Measurements from ENCODE around the gene BACE2.
A peak's percentile ranks its signal among the peaks of the same experiment; 100 is the strongest.

Gene BACE2

DNA sequence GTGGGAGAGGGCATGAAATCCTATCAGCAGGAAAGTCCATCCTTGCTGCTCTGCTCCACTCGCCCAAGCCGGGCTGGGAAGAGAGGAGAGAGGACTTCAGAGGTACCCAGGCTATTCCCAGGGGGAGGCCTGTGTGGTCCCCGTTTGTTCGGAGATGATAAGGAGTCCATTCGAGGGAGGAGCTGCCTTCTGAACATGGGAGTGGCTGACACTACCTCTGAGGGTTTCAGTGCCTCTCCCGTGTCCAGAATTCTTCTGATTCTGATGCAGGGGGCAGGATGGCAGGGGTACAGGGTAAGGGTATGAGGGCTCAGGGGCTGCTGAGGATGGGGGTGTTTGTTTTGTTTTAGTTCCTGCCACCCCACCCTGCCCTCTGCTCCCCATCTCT, 40.4 kb downstream of the BACE2 start:
- DNase-seq (ENCODE audit: low read depth, low spot score) = no peak

DNA sequence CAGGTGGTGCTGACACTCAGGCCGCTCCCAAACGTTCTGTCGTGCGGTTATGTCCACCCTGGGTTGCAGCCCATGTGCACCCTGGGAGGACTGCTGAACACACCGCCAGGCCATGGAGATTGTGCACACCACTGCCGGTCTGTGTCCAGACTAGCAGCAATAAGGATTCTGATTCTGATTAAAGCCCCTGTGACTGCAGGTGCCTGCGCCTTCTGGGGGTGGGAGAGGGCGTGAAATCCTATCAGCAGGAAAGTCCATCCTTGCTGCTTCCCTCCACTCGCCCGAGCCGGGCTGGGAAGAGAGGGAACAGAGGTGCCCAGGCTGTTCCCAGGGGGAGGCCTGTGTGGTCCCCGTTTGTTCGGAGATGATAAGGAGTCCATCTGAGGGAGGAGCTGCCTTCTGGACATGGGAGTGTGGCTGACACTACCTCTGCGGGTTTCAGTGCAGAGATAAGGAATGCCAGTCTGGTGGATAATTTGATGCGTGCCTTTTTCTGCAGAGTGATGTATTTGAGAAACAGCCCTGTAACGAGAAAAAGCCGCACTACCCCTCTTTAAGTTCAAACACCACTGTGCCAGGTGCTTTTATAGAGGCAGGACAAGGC, 41.2 kb downstream of the BACE2 start:
- no peak for DNase-seq (ENCODE audit: low read depth, low spot score)
- H3K27ac ChIP-seq = no peak overlapping the region

More for the DNA sequence above, 40.4 kb downstream of the BACE2 start:
- H3K27ac ChIP-seq = no peak overlapping the region

DNA sequence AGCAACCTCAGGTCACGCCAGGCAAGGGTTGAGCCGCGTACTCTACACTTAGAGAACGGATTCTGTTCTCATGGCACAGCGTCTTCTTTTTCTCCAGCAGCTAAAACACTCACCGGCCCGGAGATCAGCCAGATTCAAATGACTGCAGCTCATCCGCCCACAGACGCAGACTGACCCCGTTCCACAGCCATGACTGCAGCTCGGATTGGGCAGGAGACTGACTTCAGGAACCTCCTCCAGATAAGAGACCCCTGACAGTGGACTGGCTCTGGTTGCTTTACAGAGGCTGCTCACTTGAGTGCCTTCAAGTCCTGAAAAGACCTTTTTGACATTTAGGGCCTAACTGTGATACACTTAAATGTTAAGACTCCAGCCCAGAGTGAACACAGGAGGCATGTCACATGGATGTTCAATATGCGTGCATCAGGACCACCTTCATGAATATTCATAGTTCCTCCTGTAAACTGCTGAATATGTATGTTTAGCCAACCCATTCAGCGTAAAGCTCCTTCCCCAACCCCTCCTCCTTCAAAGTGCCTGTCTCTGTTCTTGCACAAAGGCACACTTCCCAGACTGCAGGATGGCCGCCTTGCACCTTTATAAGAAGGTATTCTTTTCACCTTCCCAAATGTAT, 42.6 kb downstream of the BACE2 start:
- H3K27ac ChIP-seq = no peak overlapping the region
- DNase-seq (ENCODE audit: low read depth, low spot score) = no peak

DNA sequence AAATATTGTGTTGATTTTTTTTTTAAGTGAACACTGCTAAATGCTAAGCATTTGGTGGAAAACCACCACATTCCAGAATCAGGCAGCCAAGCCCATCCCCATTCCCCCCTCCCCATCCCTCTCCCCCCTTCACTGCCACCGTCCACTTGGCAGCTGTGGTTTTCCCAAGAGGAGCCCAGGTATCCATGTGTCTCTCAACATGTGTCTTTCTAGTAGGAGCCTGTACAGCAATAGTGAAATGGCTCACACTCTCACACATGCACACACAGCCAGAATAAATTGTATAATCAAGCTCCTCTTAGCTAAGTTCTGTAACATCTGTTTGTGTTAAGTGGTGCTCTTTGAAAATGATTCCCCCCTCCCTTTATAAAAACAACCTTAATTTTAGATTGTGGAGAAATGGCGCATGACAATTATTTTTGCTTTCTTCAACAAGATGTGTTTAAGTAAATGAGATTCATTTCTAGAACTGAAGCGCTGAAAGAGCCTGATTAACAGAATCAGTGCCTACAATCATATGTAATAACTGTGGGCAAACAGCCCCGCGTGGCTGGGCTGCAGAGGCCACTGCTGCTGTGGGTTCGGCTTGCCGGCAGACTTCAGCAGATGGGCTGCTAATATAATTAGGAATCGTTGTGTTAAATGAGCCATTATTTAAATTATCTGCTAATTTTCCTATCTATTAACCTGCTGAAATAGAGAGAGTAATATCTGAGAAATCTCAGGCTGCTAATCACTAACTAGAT, 43.3 kb downstream of the BACE2 start:
- no peak overlapping the region for H3K27ac ChIP-seq
- DNase-seq (ENCODE audit: low read depth, low spot score) = no peak

DNA sequence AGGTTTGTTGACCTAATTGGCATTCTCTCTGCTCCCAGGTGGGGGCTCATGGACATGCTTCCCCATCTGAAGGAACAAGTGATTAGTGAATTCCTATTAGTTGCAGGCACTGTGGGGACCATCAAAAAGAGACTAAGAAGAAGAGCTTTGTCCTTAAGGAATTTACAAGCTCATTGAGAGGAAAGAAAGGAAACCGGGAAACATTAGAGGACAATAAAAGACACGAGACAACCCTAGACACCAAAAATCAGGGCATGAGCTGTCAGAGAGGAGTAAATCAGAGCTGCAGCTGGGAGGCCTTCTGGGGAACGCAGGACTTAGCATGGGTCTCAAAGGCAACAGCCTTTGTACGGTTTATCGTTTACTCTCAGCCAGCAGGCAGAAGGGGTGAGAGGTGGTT, 45.1 kb downstream of the BACE2 start:
- DNase-seq (ENCODE audit: low read depth, low spot score) = no peak
- no peak overlapping the region for H3K27ac ChIP-seq

DNA sequence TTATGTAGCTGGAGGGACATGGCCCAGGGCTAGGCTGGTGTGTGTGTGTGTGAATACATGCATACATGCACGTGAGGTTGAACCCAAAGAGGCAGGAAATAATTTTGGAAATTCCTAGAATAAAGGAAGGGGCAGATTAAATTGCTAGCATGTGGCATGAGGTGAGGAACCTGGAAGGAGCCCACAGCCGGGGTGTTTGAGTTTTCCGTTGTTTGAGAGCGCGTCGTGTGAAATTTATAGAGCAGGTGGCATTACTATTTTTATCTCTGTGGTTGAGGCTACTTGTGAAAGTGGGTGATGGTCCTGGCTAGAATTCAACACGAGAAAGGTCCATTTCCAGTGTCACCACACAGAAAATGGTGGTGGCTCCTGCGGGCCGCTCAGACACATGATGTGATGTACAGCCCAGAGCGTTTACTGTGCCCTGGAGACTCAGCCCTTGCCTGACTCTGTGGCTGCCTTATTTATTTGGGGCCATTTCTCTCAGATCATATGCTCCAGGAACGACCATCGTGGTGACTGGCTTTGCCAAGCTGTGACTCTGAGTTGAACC, 48.0 kb downstream of the BACE2 start:
- DNase-seq (ENCODE audit: low read depth, low spot score) = no peak
- H3K27ac ChIP-seq = no peak overlapping the region

DNA sequence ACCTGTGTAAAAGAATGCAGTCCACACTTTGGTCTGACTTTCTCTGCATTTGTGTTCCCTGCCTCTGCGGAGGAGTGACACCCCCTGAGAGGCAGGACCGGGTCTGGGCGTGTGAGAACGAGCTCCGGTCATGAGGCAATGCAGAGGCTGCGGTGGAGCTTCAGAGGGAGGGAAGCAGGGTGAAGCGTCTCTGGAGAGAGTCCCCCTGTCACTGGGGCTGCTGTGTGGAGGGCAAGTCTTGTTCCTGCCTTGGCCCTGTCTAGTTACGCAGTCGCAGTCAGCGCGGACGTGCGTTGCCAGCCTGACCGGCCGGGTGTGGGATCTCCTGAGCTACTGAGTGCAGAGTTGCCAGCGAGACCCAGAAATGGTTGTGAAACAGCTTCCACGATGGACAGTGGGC, 48.5 kb downstream of the BACE2 start:
- H3K27ac ChIP-seq = no peak overlapping the region
- DNase-seq (ENCODE audit: low read depth, low spot score) = no peak

DNA sequence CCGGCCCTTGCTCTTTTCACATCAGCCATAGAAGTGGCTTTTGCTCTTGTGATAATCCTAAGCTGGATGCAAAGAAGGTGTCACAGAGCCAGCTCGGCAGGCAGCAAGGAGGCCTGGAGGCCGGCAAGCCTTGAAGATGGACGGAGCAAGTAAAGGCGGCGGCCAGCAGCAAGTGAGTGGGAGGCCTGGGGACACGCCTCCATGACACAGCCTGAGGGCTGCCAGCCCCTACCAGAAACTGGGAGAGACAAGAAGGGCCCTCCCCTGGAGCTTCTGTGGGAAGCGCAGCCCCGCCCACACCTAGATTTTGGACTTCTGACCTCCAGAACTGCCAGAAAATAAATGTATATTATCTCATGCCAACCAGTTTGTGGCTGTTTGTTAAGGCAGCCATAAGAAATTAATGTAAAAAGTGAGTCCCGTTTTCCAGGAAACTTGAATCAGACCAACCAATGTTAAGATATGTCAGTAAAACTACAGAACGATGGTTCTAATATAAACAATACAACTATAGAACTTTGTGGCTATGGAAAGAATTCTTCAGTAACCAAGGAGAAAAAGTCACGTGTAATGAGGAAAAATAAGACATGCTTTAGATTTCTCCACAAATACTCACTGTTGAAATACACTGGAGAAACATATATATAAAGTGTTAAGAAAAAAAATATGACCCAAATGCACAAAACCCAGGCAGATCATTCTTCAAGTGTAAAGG, 49.9 kb downstream of the BACE2 start:
- DNase-seq (ENCODE audit: low read depth, low spot score) = no peak
- no peak overlapping the region for H3K27ac ChIP-seq

DNA sequence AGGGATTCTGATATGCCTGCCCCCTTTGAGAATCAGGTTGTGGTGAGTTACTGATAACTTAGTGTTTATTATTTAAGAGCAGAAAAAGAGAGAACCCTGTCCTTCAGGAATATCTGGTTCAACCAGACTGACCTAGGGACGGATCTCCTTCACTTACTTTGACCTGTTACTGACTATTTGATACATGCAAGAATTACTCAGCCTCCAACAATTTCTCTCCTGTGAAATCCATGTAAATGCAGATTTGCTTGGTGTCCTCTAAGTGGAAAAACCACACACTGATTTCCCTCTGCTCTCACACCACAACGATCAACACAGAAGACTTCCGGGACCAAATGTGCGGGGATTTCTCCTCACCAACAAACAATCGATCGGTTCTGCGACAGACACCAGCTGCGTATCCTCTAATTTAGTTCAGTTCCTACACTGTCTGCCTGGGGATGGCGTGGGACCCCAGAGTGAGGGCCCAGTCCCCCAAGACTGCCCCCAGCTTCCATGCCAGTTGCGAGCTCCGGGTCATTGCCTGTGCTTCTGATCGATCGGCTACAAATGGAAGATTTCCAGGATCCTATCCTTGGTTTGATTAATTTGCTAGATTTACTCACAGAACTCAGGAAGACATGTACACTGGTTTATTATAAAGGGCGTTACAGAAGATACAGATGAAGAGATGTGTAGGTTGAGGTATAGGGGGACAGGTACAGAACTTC, 51.7 kb downstream of the BACE2 start:
- DNase-seq (ENCODE audit: low read depth, low spot score) = no peak
- peak overlapping the region; percentile 21 for H3K27ac ChIP-seq

DNA sequence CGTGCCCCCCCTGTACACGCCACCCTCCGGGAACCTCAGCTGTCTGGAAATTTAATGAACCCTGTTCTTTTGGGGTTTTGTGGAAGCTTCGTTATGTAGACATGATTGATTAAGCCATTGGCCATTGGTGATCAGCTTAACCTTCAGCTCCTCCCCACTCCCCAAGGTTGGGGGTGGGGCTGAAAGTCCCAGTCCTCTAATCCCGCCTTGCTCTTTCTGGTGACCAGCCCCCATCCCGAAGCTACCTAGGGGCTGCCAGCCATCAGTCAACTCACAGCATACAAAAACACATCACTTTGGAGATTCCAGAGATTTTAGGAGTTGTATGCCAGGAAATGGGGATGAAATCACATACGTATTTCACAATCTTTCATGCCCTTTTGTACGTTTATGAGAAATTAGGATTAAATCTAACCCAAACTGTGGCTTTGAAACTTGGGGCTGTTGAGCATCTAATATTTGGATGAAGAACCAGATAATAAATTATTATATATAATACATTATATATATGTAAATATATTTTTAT, 52.3 kb downstream of the BACE2 start:
- DNase-seq (ENCODE audit: low read depth, low spot score) = no peak
- H3K27ac ChIP-seq = no peak overlapping the region

DNA sequence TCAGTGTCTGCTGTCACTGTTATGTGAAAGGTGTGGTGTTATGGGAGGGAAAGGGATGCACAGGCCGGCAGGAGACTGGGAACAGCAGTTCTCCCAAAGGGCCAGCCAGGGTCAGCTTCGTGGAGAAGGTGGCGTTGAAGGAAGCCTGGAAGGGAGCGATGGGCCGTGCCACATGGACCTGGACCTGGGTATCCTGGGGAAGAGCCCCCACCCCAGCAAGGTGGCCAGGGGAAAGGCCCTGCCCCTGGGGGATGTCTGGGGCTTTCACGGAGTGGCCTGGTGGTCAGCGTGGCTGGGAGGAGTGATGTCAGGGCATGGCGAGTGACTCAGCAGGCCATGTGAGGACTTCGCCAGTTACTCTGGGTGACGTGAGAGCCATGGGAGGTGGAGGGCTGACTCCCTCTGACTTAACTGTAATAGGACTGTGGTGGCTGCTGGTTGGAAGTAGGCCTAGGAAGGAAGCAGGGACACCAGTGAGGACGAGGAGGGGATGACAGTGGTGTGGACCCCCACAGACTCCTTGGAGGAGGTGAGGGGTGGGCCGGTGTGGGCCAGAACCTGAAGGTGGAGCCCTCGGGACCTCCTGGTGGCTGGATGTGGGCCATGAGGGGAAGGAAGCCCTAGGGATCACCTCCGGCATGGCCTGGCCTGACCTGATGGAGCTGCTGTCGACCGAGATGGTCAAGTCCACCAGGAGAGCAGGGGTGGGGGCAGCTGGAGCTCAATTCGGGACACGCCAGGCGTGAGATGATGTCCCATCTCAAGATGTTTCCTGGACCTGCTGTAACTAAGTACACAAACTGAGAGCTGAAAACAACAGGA, 54.5 kb downstream of the BACE2 start:
- H3K27ac ChIP-seq = no peak overlapping the region
- no peak for DNase-seq (ENCODE audit: low read depth, low spot score)

DNA sequence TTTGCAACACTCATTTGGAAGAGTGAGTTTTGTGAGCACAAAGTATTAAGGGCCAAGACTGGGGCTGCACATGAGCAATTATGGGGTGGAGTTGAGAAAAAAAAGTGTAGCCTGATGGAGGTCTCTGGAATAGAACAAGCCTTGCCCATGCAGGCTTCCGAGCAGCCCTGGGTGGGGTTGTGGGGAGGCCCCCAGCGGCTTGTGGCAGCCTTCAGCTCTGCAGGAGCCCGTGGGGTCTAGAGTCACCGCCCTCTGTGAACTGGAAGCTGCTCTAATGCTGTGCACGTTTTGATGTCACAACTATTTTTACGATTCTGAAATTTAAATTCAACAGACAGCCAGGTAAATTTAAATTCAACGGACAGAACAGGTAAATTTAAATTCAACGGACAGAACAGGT, 58.9 kb downstream of the BACE2 start:
- no peak for DNase-seq (ENCODE audit: low read depth, low spot score)
- no peak overlapping the region for H3K27ac ChIP-seq

DNA sequence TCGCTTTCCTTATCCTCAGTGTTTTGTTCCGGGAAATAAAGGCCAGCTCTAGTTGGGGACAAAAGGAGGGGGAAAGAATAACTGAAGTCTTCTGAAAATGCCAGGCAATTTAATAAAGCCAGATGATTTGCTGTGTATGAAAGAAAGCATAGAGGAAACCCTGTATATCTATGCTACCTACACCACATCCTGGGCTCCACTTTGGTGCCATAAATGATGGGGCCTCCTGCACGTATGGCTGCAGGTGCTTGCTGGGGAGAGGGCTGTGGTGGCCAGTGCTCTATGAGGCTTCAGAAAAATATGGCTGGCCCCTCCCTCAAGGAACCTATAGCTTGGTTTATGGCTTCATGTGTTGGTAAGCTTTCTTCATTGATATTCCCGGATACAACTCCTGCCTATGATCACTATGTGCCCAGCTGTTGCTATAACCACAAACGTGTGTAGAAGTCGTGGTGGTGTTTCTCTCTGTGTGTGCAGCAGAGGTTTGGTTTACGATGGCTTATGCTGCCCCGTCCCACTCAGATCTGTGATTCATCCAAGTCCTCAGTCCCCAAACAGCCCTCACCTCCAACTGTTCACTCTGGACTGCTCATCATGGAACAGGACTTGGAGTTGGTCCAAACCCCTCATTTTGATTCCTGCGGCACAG, 59.5 kb downstream of the BACE2 start:
- H3K27ac ChIP-seq = no peak overlapping the region
- no peak for DNase-seq (ENCODE audit: low read depth, low spot score)

DNA sequence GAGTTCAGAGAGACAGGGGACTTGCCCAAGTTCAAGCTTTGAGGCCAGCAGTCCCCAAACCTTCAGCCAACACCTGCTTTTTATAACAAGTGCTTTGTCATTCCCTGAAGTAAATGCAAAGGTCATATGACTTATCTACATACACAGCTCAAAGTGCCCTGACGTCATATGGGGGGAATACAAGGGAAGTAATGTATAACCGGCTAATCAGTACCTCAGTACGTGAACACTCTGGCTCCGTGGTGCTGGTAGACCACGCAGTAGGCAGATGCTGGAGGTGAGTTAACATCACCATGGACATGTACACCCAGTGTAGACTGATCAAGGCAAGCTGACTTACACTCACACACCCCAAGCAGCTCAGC, 60.0 kb downstream of the BACE2 start:
- no peak overlapping the region for H3K27ac ChIP-seq

DNA sequence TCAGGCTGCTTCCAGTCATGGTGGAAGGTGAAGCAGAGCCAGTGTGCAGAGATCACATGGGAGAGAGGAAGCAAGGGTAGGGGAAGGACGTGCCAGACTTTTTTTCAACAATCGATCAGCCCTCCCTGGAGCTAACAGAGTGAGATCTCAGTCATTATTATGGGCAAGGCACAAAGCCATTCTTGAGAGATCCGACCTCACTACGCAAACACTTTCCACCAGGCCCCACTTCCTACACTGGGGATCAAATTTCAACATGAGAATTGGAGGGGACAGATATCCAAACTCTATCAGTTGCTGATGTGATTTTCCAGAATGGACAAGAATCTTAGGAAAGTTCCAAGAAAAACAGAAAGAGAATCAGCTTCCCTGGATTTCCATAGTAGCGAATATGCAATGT, 60.5 kb downstream of the BACE2 start:
- H3K27ac ChIP-seq = no peak overlapping the region
- DNase-seq (ENCODE audit: low read depth, low spot score) = no peak

More for the DNA sequence above, 60.0 kb downstream of the BACE2 start:
- DNase-seq (ENCODE audit: low read depth, low spot score) = no peak

DNA sequence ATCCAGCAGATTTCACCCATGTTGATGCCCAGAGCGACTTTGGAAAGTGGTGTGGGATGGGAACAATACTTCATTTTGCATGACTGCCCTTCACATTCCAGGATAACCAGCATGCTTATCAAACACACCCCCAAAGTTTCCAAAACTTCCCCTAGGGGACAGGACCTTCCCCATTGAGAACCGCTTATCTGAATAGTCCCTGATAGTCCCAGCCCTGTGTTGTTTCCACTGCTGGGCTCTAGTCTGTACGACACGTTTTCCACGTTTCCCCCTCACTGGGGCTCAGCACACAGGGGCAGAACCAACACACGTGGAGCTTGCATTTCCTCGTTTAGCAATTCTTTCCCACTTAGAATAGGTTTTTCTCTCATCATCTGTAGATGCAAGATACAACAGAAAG, 61.0 kb downstream of the BACE2 start:
- DNase-seq (ENCODE audit: low read depth, low spot score) = no peak
- no peak overlapping the region for H3K27ac ChIP-seq

DNA sequence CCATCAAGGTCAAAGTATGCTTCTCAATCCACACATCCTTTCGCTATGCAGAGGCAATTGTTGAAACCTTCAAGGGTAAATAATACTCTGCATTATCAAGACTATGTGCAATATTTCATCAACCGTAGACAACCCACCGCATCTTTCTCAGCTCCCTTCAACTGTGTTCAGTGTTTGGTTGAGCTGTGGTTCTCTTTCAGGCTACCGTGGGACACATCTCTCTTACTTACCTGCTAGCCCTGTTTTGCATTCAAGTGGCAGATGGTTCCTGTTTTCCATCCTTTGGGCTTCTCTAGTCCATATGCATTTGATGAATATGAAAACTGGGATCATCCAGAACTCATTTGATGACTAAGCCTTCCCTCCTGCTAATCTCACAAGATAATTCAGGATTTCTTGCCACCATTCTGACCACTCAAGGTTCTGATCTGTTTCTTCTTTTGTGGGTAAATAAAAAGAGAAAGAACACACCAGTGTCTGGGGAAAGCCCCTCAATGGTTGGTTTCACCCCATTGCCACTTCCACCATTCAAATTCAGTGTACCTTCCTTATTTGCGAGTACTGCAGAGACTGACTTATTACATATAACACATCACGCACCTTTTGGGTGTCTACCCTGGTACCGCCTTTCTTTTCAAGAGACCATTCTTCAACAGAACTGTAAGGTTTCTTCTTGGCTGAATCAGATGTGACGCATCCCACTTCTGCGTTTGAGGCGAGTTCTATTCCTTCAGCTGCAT, 61.7 kb downstream of the BACE2 start:
- DNase-seq (ENCODE audit: low read depth, low spot score) = no peak
- no peak overlapping the region for H3K27ac ChIP-seq

DNA sequence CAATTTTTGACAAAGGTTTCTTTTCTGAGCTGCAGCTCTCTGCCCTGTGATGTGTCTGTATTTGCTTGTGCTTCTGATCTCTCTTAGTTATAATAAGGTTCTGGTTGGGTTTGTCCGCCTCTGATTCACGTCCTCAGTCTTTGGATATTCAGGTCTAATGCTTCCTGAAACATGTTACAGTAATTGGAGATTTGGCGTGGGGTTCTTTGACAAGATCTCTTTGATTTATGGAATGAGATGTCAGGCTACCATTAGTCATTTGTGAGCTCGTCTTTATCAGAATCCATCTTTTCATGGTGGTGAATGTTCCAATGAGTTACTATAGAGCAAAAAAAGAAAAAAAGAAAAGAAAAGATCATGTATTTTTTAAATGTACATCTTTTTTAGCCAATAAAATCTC, 62.5 kb downstream of the BACE2 start:
- no peak for DNase-seq (ENCODE audit: low read depth, low spot score)
- no peak overlapping the region for H3K27ac ChIP-seq

Data from epithelial cell of prostate (primary cell).